Measurements from ENCODE around the gene MACROD2. TPM values are rescaled to one million over a fixed set of nuclear protein-coding genes. Genes with fewer than 3 reads are reported as not detected.
"Not testable (repeated sequence)": the region's sequence is repeated elsewhere in the genome, so short reads cannot be mapped to it uniquely, and the experiment has no call there.

The MACROD2 gene
- total RNA-seq, 1 donor from 2014 or later, result 0.85 TPM

- no peak for DNase-seq
Observed at GRCh38 chr20:14193885-14194284, 198.6 kb downstream of the MACROD2 start.

DNA sequence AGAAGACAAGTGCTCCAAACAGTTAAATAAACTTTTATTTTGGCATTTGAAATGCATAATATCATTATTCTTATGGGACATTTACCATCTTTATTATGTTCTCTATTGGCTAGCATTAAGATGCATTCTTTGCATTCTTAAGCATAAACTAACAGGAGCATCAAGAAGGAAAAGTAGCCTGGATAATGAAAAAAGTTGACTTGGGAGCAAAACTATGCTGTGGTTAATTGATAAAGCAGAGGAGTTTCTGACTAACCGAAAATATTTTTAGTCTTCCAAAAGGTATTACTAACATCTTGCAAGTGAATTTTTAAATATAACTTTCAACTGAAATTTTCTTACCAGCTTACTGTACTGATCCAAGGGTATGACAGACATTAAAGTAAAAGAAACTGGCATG lies 201.8 kb downstream of the MACROD2 start:
- no peak for DNase-seq

GRCh38 chr20:14198416-14198815 lies 203.1 kb downstream of the MACROD2 start:
- DNase-seq, result no peak

- no peak for DNase-seq
Observed at GRCh38 chr20:14199111-14199510, 203.8 kb downstream of the MACROD2 start.

DNA sequence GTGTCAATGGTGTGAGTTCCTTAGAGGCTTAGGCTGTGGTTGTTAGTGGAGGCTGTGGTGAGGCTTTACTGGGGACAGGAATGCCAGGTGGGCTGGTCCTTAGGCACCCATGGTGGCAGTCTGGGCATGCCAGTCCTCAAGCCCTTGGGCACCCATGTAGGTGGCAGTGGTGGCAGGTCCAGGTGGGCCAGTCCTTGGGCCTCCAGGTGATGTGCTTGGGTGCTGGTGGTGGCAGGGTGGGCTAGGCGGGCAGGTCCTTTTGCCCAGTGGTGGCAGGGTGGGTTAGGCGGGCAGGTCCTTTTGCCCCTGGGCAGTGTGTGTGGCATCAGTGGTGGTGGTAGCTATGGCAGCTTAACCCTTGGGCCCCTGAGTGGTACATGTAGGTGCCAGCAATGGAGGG lies 208.3 kb downstream of the MACROD2 start:
- no peak for DNase-seq

- no peak for DNase-seq
Observed at GRCh38 chr20:14207591-14207990, 212.3 kb downstream of the MACROD2 start.

GRCh38 chr20:14208956-14209355 lies 213.6 kb downstream of the MACROD2 start:
- no peak for DNase-seq

GRCh38 chr20:14210146-14210545 lies 214.8 kb downstream of the MACROD2 start:
- DNase-seq, result no peak

GRCh38 chr20:14214046-14214445 lies 218.7 kb downstream of the MACROD2 start:
- no peak for DNase-seq

DNA sequence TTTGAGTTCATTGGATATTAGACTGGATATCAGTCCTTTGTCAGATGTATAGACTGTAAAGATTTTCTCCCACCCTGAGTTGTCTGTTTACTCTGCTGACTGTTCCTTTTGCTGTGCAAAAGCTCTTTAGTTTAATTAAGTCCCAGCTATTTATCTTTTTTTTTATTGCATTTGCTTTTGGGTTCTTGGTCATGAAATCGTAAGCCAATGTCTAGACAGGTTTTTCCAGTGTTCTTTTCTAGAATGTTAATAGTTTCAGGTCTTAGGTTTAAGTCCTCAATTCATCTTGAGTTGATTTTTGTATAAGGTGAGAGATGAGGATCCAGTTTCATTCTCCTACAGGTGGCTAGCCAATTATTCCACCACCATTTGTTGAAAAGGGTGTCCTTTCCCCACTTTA lies 220.6 kb downstream of the MACROD2 start:
- DNase-seq, result not testable (repeated sequence)

GRCh38 chr20:14219801-14220461 lies 224.6 kb downstream of the MACROD2 start:
- DNase-seq, result no peak

GRCh38 chr20:14220986-14221385 lies 225.7 kb downstream of the MACROD2 start:
- DNase-seq, result no peak

DNA sequence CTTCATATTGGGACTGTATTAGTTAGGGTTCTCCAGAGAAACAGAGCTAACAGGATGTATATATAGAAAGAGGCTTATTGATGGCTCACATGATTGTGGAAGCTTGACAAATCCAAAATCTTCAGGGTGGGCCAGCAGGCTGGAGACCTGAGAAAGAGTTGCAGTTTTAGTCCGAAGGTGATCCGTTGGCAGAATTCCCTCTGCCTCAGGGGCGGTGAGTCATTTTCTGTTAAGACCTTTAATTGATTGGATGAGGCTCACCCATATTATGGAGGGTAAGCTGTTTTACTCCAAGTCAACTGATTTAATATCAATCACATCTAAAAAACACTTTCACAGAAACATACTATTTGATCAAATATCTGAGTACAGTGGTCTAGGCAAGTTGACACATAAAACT lies 228.5 kb downstream of the MACROD2 start:
- no peak for DNase-seq

DNA sequence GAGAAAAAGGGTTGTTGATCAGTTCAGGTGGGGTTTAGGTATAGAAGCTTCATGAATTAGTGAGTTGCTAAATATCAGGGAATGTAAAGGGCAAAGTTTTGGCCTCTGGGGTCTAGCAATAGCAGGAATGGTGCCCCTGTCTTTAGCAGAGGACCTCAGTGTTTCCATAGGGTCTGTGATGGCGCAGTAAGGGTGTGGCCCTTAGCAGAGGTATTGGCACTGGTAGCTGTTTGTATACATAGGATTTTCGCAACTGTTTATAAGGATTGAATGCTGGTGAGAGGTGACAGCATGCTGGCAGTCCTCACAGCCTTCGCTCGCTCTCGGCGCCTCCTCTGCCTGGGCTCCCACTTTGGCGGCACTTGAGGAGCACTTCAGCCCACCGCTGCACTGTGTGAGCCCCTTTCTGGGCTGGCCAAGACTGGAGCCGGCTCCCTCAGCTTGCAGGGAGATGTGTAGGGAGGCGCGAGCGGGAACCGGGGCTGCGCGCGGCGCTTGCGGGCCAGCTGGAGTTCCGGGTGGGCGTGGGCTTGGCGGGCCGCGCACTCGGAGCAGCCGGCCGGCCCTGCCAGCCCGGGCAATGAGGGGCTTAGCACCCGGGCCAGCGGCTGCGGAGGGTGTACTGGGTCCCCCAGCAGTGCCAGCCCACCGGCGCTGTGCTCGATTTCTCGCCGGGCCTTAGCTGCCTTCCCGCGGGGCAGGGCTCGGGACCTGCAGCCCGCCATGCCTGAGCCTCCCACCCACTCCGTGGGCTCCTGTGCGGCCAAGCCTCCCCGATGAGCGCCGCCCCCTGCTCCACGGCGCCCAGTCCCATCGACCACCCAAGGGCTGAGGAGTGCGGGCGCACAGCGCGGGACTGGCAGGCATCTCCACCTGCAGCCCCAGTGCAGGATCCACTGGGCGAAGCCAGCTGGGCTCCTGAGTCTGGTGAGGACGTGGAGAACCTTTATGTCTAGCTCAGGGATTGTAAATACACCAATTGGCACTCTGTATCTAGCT lies 231.0 kb downstream of the MACROD2 start:
- DNase-seq, result not testable (repeated sequence)

- DNase-seq, result no peak
Observed at GRCh38 chr20:14232650-14233049, 237.3 kb downstream of the MACROD2 start.

DNA sequence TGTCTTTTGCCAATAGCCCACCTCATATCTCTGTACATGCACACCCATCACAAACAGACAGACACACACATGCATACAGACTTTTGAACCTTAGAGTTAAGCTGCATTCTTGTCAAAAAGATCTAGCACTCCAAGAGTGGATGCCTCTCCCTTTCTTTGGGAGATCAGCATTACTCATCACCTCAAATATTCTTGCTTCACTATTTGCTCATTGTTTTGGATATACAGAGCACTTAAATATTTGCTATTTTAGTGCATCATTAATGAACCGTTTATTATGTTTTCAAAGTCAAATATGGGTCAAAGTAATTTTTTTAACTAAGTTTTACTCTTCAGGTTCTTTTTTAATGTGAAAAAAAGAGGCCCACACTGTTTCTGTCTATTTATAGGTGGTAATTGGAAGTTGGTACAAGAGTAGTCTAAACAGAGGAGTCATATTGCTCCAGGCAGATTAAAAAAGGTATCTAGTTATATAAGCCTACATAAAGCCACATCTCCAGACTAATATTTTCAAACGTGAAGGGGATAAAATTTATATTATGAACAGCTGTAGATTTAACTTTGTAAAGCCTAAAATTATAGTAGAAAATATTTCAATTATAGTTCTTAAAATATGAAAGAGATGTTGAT lies 239.5 kb downstream of the MACROD2 start:
- DNase-seq, result no peak

DNA sequence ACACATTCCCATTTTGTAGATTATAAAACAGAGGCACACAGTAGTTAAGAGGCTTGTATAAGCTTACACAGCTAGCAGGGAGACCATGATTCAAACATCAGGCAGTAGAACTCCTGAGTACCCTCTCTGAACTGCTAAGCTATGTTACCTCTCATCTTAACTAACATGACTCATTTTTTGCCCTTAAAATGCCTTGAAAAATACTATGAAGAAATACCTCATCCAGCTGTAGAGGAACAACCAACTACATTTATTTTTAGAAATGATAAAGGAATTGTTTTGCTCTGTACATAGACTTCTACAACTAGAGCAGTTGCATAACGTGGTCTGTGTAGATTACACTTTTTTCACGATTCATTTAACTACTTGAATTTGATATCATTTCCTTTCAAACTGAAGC lies 240.0 kb downstream of the MACROD2 start:
- DNase-seq, result no peak

DNA sequence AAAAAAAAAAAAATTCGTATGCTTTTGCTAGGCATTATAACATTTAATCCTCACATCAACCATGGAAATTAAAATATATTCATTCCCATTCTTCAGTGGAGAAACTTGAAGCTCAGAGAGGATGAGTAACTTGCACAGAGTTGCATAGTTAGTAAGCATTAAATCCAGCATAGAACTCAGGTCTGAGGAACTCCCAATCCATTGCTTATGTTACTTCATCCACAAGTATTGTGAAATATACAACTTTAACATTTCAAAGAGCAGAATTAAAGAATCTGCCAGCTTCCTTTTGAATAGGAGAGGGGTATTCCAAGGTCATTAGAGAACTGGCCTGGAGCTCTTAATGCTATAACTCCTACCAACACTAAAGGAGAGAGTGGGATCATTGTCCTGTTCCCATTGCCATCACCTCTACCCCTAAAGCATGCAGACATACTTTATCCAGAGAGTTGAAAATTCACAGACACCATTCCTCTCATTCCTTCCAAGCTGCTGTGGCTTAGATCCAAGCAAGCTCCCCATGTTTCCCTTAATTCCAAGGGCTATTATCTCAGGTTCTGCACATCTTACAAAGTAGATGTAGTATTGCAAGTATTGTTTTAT lies 250.2 kb downstream of the MACROD2 start:
- no peak for DNase-seq

DNA sequence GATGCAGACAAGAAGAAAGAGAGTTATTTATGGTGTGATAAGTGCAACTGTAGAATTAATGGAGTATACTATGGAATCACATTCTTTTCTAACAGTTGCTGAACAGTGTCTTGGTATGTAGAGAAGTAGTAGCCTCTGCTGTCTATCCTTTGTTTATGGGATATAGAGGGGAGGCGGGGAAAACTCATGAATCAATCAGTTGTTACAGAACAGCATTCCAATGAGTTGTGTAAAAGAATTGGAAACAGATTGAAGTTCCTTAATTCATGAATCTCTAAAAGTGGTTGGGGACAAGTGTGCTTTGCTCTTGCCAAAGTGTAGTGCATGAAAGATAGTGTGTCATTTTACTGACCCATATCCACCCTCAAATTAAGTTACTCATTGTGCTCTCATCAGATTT lies 264.4 kb downstream of the MACROD2 start:
- no peak for DNase-seq

DNA sequence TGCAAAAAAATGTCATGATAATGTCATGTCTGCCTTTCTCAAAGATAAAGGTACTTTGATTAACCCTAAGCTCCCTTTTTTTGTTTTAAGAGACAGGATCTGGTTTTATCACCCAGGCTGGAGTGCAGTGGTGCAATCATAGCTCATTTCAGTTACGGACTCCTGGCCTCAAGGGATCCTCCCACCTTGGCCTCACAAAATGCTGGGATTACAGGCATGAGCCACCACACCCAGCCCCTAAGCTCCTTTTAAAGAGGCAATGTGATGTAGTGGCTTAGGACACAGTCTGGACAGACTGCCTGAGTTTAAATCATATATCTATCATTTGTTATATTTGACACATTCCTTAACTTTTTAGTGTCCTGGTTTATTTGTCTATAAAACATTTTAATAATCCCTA lies 265.1 kb downstream of the MACROD2 start:
- no peak for DNase-seq

GRCh38 chr20:14264869-14265268 lies 269.6 kb downstream of the MACROD2 start:
- no peak for DNase-seq

DNA sequence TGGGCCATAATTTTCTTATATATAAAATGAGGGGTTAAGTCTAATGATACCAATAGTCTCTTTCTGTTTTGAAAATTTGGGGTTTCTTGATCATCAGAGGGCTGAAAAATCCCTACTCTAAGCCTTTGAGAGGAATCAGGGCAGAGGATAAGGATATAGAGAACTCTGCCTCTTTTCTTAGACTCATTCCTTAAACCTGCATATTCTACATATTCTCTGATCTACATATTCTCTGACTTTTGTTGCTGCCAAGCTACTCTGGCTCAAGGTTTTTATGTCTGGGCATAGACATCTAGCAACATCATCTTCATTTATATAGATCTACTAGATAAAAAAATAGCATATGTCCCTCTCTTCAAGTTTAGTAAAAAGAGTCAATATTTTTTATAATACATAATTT lies 270.9 kb downstream of the MACROD2 start:
- DNase-seq, result no peak

- DNase-seq, result not testable (repeated sequence)
Observed at GRCh38 chr20:14270751-14271150, 275.4 kb downstream of the MACROD2 start.

Measured in dermis blood vessel endothelial cell (primary cell).